HG02588 (cell line): ENCODE results near the gene TSPAN12.
A peak's percentile ranks its signal among the peaks of the same experiment; 100 is the strongest.
"Not testable (repeated sequence)": the region's sequence is repeated elsewhere in the genome, so short reads cannot be mapped to it uniquely, and the experiment has no call there.

ENCODE experiments used
- ATAC-seq: cut with Tn5 transposase; IDR thresholded peaks from one replicate; pipeline ENCODE4 v1.9.1; 2021; ENCODE audit warnings: mild to moderate bottlenecking, moderate library complexity; ENCODE audit not compliant: unreplicated experiment

Gene TSPAN12

GRCh38 chr7:120807390-120807789 is 50.6 kb downstream of the TSPAN12 start:
- no peak for ATAC-seq

DNA sequence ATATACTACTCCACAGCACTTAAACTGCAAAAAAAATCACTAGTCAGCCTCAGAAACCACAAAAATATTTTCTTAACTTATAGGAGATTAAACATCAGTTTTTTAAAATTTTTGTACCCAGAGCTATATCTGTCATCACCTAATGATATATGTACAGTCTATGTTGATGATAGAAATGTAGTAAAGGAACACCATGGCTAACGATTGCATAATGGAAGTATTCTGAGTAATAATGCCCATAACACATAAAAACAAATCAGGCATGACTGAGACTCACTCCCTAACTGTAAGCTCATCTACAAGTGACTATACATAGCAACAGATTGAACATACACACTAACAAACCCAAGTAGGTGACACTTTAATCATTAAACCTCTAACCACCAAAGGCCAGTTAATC is 51.3 kb downstream of the TSPAN12 start:
- no peak for ATAC-seq

- peak; percentile 74 for ATAC-seq
These were observed 52.1 kb downstream of the TSPAN12 start for GRCh38 chr7:120805636-120806388.

- no peak for ATAC-seq
These were observed 55.2 kb downstream of the TSPAN12 start for GRCh38 chr7:120802751-120803150.

GRCh38 chr7:120799813-120800475 is 58.0 kb downstream of the TSPAN12 start:
- no peak for ATAC-seq

- no peak for ATAC-seq
These were observed 58.8 kb downstream of the TSPAN12 start for GRCh38 chr7:120799147-120799546.

DNA sequence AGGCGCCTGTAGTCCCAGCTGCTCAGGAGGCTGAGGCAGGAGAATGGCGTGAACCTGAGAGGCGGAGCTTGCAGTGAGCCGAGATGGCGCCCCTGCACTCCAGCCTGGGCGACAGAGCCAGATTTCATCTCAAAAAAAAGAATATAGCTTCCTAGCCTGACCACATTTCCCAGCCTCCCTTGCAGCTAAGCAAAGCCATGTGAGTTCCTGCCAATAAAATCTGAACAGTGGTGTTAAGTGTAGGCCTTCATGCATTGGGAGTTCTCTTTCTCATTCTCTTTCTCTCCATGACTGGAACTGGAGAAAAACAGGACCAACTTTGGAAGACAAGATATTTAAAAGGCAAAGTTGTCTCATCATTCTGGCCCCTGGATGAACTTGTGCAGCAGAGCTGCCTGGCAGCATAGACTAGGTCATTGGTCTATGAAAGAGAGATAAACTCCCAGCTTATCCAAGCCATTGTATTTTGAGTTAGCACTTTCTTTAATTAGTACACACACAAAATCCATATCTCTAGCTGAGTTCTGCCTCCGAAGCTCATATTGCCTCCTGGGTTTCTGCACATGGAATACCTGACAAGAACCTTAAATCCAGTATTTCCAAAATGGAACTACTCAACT is 60.8 kb downstream of the TSPAN12 start:
- no peak for ATAC-seq

GRCh38 chr7:120794106-120794729 is 63.7 kb downstream of the TSPAN12 start:
- ATAC-seq: no peak

DNA sequence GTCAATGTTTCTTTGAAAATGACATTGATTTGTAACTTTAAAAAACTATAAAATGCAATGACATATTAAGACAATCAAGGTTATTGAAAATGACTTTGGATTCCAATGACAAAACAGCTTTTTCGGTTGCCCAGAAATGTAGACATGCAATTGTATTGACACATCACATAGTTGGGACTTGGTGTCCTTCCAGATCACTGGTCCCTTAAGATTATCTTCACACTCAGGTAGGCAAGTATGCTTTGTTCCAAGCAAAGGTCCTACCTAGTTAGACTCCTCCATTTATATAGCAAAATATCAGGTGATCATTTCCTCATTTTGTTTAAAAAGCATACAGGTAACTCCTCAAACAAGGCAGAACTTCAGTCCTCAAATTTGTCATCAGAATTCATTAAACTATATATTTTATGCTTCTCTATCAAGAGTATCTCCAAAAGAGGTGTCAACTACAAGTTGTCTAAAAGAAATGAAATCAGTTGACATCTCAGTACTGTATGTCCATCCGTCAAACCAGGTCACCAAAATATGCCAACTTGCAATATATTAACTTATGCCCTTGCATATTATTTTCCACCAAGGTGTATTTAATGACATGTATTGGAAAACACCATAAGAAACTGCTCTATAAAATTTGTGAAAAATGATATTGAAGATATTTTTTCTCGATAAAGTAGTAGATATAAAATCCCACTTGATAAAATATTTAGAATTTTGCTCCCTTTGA is 64.6 kb downstream of the TSPAN12 start:
- ATAC-seq: no peak

DNA sequence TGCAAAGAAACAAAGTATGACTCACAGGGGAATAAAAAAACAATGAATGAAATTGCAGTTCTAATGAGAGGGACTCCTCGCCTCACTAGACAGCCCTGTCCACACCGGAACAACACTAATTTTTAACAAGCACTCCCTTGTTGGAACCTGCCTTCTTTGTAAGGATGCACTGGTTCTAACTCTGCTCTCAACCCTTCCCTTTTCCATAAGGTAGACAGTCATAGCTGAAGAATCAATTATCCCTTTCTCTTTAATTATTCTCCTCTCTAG is 65.1 kb downstream of the TSPAN12 start:
- ATAC-seq: no peak

DNA sequence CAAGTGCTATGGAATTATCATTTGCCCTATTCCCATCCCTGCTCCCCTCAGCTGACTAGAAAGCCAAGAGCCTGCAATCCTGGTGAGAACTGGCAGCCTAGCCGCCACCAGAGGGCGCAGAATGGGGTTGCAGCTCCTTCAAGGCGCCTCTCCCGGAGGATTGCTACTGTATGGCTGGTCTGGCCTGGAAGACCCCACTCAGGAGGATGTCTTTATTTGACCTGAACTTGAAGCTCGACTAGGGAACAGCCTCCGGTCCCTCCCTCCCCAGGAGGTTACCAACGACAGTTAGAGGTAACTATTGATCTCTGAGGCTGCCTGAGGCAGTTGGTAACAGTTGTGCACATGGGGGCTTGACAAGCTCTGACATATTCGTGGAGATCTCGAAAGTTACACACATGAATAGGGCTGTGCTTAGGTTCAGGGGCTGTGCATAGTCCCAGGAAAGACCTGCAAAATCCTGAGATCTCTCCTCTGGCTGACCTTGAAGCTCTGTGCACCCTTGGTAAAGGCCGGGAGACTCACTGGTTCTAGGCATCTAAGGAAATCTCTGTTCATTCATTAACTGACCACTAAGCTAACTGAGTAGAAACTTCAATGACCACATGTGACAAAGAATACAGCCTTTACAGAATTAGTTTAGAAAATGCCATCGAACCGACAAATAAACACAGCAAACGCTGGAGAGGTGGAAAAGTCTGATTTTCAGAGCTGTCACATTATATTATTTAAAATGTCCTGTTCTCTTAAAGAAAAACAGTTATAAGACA is 65.7 kb downstream of the TSPAN12 start:
- ATAC-seq: peak; percentile 97

DNA sequence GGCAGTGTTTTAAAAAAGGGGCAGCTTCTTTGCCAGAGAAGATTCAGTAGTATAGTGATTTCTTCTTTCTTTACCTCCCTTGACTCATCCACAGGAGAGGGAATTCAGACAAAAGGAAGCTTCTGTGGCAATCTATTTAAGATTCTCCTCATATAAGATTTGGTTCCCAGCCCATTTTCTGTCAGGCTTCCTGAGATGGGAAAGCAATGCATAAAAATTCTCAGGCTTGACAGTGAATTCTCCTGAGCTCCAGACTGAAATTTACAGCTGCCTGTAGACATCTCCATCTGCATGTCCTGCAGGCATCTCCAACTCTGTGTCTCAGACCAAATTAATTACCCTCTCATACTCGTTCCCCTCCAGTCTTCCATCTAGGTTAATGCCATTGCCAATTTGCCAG is 72.8 kb downstream of the TSPAN12 start:
- ATAC-seq: no peak

GRCh38 chr7:120783721-120784120 is 74.2 kb downstream of the TSPAN12 start:
- no peak for ATAC-seq

DNA sequence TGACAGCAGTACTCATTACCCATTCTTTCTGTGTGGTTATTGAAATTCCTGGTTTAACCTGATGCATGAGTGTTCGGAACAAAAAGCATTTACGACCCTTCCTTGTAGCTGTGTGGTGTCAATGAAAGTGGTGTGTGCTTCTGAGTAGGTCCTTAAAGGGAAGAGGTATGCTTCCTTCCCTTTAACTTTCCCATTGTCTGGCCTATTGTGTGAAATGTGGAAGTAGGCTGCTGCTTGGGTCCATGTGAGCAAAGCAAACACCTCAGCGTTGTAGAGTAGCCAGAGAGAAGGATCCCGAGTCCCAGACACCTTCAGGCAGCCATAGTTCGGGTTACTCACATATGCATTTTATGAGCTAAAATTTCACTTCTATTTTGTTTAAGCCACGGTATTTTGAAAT is 74.7 kb downstream of the TSPAN12 start:
- ATAC-seq: no peak

DNA sequence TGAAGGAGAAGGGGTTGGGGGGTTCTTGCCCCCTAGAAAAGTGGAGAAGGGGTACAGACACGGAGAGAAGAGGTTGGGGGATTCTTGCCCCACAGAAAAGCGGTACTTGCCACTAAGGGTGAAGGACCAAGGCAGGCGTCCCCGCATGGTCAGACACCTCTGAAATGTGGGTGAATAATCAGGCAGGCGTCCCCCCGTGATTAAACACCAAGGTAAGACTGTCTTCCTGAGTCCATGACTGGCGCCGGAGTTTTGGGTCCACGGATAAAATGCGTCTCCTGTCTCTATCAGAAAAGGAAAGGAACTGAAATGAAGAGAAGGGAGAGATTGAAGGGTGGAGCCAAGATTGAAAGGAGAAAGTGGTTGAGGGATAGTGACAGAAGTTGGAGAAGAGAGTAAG is 76.0 kb downstream of the TSPAN12 start:
- ATAC-seq: not testable (repeated sequence)

- ATAC-seq: no peak
These were observed 77.0 kb downstream of the TSPAN12 start for GRCh38 chr7:120780938-120781337.

- ATAC-seq: not testable (repeated sequence)
These were observed 77.5 kb downstream of the TSPAN12 start for GRCh38 chr7:120780451-120780850.

DNA sequence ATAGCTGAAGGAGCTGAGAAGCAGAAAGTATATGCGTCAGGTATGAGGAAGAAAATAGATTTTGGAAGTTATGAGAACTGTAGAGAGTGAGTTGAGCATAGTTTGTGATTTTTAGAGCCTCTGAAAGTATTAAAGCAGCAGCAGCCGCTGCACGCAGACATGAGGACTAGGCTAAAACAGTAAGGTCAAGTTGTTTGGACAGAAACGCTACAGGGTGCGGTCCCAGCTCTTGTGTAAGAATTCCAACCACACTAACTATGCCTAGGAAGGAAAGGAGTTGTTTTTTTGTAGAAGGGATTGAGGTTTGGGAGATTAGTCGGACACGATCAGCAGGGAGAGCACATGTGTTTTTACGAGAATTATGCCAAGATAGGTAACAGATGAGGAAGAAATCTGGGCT is 78.9 kb downstream of the TSPAN12 start:
- not testable (repeated sequence) for ATAC-seq

DNA sequence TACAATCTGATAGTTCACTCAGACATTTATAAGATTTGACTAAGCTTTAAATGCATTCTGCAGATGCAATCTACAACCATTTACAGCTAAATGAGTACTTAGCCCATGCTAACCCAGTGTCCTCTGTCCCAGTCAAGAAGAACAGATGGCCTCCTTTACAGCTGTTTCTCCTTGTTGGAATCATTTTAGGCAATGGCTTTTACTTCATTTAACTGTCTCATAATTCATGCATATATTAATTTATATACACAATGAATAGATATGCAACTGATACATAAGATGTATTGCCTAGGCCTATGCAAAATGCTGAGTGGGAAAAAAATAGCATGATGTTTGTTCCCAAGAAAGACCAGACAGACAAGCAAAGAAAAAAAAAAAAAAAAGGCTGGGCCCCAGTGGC is 82.2 kb downstream of the TSPAN12 start:
- ATAC-seq: no peak

- ATAC-seq: no peak
These were observed 83.5 kb downstream of the TSPAN12 start for GRCh38 chr7:120774481-120774880.
